GM20431 (cell line): Measurements from ENCODE around the gene TMEM239.

Experiments used
- in situ Hi-C: fragments of 300-500 bp; cut with MseI, MboI; formaldehyde crosslinking; loops from one replicate; pipeline ENCODE4 v1.15.0; 2020; ENCODE audit warnings: low sequenced_read_pairs; ENCODE audit not compliant: unreplicated experiment

The TMEM239 gene

DNA sequence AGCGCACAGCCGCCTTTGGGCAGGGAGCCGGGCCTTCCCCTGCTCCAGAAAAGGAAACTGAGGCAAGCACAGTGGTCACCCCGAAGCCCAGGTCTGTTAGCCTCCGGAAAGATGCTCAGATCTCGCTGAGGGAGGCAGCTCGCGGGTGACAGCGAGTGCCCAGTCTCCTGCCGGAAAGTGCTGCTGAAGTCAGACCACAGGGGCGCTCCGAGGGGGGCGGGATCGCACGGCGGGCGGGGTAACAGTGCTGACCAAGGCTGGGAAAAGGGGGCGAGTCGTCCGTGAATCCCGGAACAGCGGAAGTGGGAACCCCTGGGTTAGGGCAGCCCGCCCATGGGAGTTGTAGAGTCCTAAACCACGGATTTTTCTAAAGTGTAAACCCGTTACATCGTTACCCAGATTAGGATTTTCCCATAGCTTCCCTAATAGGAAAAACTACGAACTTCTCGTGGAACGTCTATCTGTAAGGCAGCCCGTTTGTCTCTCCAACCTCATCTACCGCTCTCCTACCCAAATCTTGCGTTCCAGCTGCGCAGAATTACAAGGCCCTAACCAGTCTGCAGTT lies 24.9 kb downstream of the TMEM239 start:
- in situ Hi-C loops = no loop called here

DNA sequence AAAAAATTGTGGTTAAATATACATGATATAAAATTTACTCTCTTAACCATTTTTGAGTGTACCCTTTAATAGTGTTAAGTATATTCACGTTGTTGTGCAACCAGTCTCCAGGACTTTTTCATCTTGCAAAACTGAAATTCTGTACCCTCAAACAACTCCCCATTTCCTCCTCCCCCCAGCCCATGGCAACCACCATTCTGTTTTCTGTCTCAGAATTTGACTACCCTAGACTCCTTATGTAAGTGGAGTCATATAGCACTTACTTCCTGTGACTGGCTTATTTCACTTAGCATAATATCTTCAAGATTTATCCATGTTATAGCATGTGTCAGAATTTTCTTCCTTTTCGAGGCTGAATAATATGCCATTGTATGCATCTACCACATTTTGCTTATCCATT lies 29.4 kb downstream of the TMEM239 start:
- in situ Hi-C loops = no loop called here

GRCh38 chr20:2846698-2847097 lies 30.5 kb downstream of the TMEM239 start:
- in situ Hi-C loops = no loop called here

DNA sequence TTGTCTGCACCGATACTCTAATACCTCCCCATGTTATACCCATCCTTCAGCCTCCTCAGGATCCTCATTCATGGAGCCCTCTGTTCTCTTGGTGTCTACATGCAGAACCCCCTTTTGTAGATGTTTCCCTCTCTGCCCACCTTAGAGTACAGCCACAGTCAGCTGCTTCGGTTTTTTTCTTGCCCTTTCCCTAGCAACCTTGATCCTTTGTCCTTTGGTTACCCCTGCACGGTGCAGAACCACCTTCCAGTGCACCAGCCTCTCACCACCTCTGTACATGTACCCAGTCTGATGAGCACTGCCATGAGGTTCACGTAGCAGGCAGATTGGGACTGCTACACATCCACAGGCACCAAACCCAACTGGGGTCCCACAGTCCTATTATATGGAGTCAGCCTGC lies 31.6 kb downstream of the TMEM239 start:
- in situ Hi-C loops = no loop called here

GRCh38 chr20:2849529-2849928 lies 33.4 kb downstream of the TMEM239 start:
- in situ Hi-C loops = no loop called here

DNA sequence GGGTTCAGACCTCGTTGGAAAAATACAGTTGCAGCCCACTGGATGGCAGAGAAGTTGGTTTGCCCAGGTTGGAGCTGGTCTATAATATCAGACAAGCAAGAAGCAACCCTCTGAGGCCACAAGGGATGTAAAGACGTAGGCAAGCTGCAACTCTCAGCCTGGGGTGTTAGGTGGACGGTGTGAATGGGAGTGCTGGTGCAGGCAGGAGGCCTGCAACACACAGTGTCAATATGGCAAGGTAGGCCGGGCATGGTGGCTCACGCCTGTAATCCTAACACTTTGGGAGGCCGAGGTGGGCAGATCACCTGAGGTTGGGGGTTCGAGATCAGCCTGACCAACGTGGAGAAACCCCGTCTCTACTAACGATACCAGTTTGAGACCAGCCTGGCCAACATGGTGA lies 34.9 kb downstream of the TMEM239 start:
- in situ Hi-C loops = no loop called here

DNA sequence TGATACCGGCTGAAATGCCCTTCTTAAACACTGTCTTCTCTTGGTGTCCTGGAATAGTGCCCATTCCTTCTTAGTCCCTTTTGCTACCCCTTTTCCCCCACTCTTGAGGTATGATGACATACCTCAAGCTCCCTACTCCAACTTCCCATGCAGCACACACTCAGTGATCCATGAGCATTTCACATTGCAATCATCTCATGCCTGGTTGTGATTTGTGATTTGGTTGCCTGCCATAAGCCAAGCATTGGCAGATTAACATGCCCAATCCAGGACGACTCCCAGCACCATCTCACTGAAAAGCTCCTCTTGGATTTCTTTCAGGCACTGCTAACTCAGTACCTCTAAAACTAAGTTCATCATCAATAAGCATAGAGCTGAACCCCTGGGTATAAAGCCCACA lies 42.4 kb downstream of the TMEM239 start:
- in situ Hi-C loops = no loop called here

DNA sequence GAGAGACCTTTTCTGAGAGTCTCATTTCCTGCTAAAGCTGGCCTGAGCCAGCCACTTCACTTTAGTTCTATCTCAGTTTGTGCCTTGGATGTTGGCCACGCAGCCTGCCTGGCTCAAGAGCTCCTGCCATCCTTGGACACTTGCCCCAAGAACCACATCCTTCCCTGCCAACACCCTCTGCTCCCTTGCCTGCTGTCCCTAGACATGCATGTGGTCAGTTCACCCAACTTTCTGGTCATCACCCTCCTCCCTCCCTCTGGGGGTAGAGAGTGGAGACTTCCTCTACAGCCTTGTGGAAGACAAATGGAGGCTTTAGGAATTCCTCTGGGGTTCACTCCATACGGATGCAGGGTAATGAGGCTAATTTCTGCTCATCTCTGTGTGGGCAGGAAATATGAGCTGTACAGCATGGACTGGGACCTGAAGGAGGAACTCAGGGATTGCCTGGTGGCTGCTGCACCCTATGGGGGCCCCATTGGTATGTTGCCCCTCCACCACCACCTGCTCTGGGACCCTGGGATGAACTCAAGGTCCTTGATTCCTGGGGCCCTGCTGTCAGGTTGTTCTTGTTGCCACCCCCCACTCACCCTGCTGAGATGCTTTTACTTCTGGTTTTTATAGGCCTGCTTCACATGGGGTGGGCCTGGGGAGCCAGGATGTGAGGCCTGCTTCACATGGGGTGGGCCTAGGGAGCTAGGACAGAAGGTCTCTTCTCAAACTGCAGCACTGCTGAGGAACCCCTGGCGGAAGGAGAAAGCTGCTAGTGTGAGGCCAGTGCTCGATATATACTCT lies 43.4 kb downstream of the TMEM239 start:
- in situ Hi-C loops = no loop called here

DNA sequence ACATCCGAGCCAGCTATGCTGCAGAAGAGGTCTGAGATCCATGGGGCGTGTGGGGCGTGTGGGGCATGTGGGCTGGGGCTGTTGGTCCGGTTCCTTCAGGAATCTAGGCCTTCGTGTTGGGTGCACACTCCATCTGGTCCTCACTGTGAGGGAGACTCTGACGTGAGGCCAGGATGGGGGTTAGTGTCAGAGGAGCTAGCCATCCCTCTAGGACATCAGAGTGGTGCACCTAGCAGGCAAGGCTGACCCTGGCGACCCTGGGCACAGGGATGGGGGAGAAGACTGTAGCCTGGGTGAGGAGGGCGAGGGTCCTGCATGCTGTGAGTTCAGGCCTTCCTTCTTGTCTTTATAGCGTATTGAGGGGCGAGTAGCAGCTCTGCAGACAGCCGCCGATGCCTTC lies 48.5 kb downstream of the TMEM239 start:
- in situ Hi-C loops = no loop called here

- in situ Hi-C loops = no loop called here
Observed at GRCh38 chr20:2865101-2865500, 48.9 kb downstream of the TMEM239 start.

DNA sequence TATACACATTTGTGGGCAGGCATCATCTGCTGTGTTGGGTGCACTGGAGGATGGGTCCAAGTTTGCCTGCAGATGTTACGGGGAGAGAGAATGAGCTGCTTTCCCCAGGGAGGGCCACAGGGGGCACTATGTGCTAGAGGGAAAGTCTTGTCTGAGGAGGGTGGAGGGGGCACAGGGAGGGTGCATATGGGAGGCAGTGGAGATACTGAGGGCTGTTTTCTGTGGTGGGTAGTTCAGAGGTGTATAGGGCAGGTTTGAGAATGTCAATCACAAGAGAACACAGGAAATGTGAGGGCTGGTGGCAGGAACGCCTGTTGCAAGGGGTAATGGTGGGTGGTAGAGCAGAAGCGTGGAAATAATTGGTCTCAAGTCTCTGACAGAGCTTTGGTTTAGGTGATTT lies 49.5 kb downstream of the TMEM239 start:
- in situ Hi-C loops = no loop called here

- in situ Hi-C loops = no loop called here
Observed at GRCh38 chr20:2866236-2866635, 50.1 kb downstream of the TMEM239 start.

GRCh38 chr20:2867081-2867864 lies 51.1 kb downstream of the TMEM239 start:
- in situ Hi-C loops = no loop called here
